22Rv1 (cell line): ENCODE results near the gene GEMIN8.

ENCODE experiments used
- H3K27ac ChIP-seq: fragments of 450-650 bp; 2 replicates; pipeline ENCODE4 v1.5.1; 2017
- CTCF ChIP-seq: fragments of 450-650 bp; IDR thresholded peaks from 2 replicates; pipeline ENCODE4 v1.5.1; 2017; ENCODE audit warnings: mild to moderate bottlenecking
- ZFX ChIP-seq: fragments of 450-650 bp; IDR thresholded peaks from 2 replicates; pipeline ENCODE4 v1.6.1; 2017; ENCODE audit warnings: antibody characterized with exemption, borderline replicate concordance

GEMIN8 gene

DNA sequence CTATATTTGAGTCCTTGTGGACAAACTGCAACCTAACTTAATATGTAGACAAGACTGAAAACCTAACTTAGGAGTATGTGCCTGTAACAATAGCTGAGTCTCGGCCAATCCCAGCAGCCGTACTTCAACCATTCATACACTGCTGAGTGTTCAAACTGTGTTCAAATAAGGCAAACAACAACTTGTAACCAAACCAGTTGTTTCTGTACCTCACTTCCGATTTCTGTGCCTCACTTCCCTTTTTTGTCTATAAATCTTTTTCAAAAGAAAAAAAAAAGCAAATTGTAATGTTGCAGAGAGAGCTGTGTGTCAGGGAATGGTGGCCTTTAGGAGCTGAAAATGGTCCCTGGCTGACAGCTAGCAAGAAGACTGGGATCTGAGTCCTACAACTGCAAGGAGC lies 46.0 kb downstream of the GEMIN8 start:
- no peak overlapping the region for H3K27ac ChIP-seq
- TF ChIP-seq CTCF (no peak), ZFX (no peak)

DNA sequence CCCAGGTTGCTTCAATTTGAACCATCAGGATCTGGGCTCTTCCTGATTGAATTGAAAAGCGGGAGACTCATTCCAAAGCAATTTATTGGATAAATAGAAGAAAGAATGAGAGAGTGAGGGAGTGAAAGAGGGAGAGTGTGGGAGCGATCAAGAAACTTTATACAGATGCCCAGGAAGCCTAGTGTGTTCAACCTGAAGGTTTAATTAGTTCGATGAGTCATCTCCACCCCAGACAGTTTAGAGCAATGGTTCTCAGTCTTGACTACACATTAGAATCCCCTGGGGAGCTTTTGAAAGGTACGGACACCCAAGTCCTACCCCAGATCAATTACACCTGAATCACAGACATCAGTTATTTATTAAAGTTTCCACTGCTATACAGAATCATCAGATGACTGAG lies 61.5 kb downstream of the GEMIN8 start:
- TF ChIP-seq CTCF (no peak), ZFX (no peak)
- no peak overlapping the region for H3K27ac ChIP-seq

- H3K27ac ChIP-seq, result no peak overlapping the region
- no peak for TF ChIP-seq ZFX
- TF ChIP-seq CTCF, result no peak
These were observed 62.1 kb downstream of the GEMIN8 start for GRCh38 chrX:13967636-13968035.

- TF ChIP-seq ZFX (no peak), CTCF (no peak)
- H3K27ac ChIP-seq, result no peak overlapping the region
These were observed 62.9 kb downstream of the GEMIN8 start for GRCh38 chrX:13966793-13967125.

- no peak overlapping the region for H3K27ac ChIP-seq
- TF ChIP-seq CTCF (no peak), ZFX (no peak)
These were observed 63.5 kb downstream of the GEMIN8 start for GRCh38 chrX:13966071-13966792.

GRCh38 chrX:13965531-13965930 lies 64.2 kb downstream of the GEMIN8 start:
- TF ChIP-seq CTCF, result no peak
- TF ChIP-seq ZFX, result no peak
- H3K27ac ChIP-seq, result no peak overlapping the region

DNA sequence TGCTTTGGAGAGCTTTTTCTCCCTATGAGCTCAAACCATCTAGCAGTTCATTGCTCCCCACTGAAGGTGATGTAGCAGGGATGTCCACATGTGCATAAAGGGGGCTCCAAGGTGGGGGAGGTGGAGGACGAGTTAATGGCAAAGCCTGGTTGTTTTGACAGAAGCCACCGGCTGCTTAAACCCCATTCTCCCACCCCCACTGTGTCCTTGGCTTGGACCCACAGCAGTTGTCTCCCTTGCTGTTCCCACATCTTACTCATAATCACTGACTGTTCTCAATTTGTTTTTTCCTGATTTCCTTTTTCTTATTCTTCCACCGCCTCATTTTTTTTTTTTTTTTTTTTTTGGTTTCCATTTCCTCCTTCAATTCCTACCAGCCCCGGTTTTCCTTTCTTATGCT lies 72.7 kb downstream of the GEMIN8 start:
- no peak for TF ChIP-seq ZFX
- no peak for TF ChIP-seq CTCF
- H3K27ac ChIP-seq, result no peak overlapping the region
